NCI-H82 treated with DMSO at 0.1 percent for 48 hours (cell line): ENCODE results near the gene LZTS2.
"Not testable (repeated sequence)": the region's sequence is repeated elsewhere in the genome, so short reads cannot be mapped to it uniquely, and the experiment has no call there.

Source experiments
- DNase-seq: peaks from one replicate; lab custom pipeline; 2025; ENCODE audit not compliant: unreplicated experiment; lab: John Stamatoyannopoulos, UW

LZTS2 gene

GRCh38 chr10:101031796-101032636, 32.4 kb downstream of the LZTS2 start:
- peak; percentile 23 for DNase-seq

GRCh38 chr10:101032637-101033224, 33.1 kb downstream of the LZTS2 start:
- DNase-seq: peak; percentile 64

- DNase-seq: no peak
Observed at GRCh38 chr10:101033276-101033675, 33.7 kb downstream of the LZTS2 start.

GRCh38 chr10:101034404-101034803, 34.8 kb downstream of the LZTS2 start:
- not testable (repeated sequence) for DNase-seq

GRCh38 chr10:101035314-101035713, 35.7 kb downstream of the LZTS2 start:
- no peak for DNase-seq

- no peak for DNase-seq
Observed at GRCh38 chr10:101035916-101036702, 36.5 kb downstream of the LZTS2 start.

GRCh38 chr10:101036726-101037125, 37.1 kb downstream of the LZTS2 start:
- DNase-seq: no peak

- DNase-seq: no peak
Observed at GRCh38 chr10:101038484-101038883, 38.9 kb downstream of the LZTS2 start.

- DNase-seq: no peak
Observed at GRCh38 chr10:101040061-101040460, 40.5 kb downstream of the LZTS2 start.

GRCh38 chr10:101040851-101041250, 41.2 kb downstream of the LZTS2 start:
- DNase-seq: no peak

GRCh38 chr10:101041252-101041761, 41.7 kb downstream of the LZTS2 start:
- DNase-seq: peak; percentile 59

- no peak for DNase-seq
Observed at GRCh38 chr10:101042118-101042517, 42.5 kb downstream of the LZTS2 start.

GRCh38 chr10:101042667-101043362, 43.2 kb downstream of the LZTS2 start:
- DNase-seq: peak; percentile 87

- no peak for DNase-seq
Observed at GRCh38 chr10:101043363-101043707, 43.7 kb downstream of the LZTS2 start.

GRCh38 chr10:101044117-101044516, 44.5 kb downstream of the LZTS2 start:
- no peak for DNase-seq

GRCh38 chr10:101046332-101047238, 47.0 kb downstream of the LZTS2 start:
- no peak for DNase-seq

- DNase-seq: no peak
Observed at GRCh38 chr10:101047268-101047667, 47.7 kb downstream of the LZTS2 start.

GRCh38 chr10:101047961-101048892, 48.6 kb downstream of the LZTS2 start:
- DNase-seq: no peak
